ENCODE data around the gene KRTAP10-3.

KRTAP10-3 gene

GRCh38 chr21:44514746-44515358 is 43.7 kb downstream of the KRTAP10-3 start:
- DNase-seq: no peak

- no peak for DNase-seq
These were observed 44.4 kb downstream of the KRTAP10-3 start for GRCh38 chr21:44514218-44514520.

GRCh38 chr21:44513389-44514217 is 45.0 kb downstream of the KRTAP10-3 start:
- no peak for DNase-seq

- DNase-seq: no peak
These were observed 45.9 kb downstream of the KRTAP10-3 start for GRCh38 chr21:44512496-44513388.

GRCh38 chr21:44511938-44512275 is 46.7 kb downstream of the KRTAP10-3 start:
- no peak for DNase-seq

- DNase-seq: no peak
These were observed 47.2 kb downstream of the KRTAP10-3 start for GRCh38 chr21:44511219-44511937.

GRCh38 chr21:44510508-44511218 is 47.9 kb downstream of the KRTAP10-3 start:
- peak; percentile 73 for DNase-seq

GRCh38 chr21:44510109-44510507 is 48.5 kb downstream of the KRTAP10-3 start:
- DNase-seq: no peak

GRCh38 chr21:44509539-44509938 is 49.1 kb downstream of the KRTAP10-3 start:
- DNase-seq: no peak

GRCh38 chr21:44508711-44509445 is 49.7 kb downstream of the KRTAP10-3 start:
- DNase-seq: no peak

- DNase-seq: no peak
These were observed 50.2 kb downstream of the KRTAP10-3 start for GRCh38 chr21:44508426-44508710.

Measured in activated CD4-positive, alpha-beta T cell treated with anti-CD3 and anti-CD28 coated beads, Interleukin-10, Interleukin-2, amounts not matched to agents 100 ng/mL and 50 ng/mL, durations not matched to agents 16 hours and 8 hours (primary cell).